Keratinocyte (primary cell): ENCODE measurements around the gene TXNRD1.
"Not testable (repeated sequence)": the region's sequence is repeated elsewhere in the genome, so short reads cannot be mapped to it uniquely, and the experiment has no call there.

ENCODE experiments used
- CTCF ChIP-seq, 3 experiments: IDR thresholded peaks in 1 of 3; conservative IDR thresholded peaks in 1 of 3; optimal IDR thresholded peaks in 1 of 3; 2 replicates in 2 of 3; 3 replicates in 1 of 3; pipeline versions ENCODE3 to v1.5.1; 2011; ENCODE audit warnings: low read length in 3 of 3, mild to moderate bottlenecking in 3 of 3, moderate library complexity in 2 of 3, control low read depth in 1 of 3, inconsistent platforms in 1 of 3; ENCODE audit not compliant: insufficient read depth in 2 of 3; ENCODE audit errors: extremely low read depth in 1 of 3
- EZH2 ChIP-seq: IDR thresholded peaks from one replicate; pipeline ENCODE4 v1.6.1; 2012; ENCODE audit warnings: inconsistent platforms, mild to moderate bottlenecking, low read length, moderate library complexity

GRCh38 chr12:104265436-104265835 lies 49.9 kb downstream of the TXNRD1 start:
- not testable (repeated sequence) for TF ChIP-seq CTCF (optimal IDR thresholded peaks at IDR 0.05 in 1 of 3, IDR thresholded peaks at IDR 0.05 in 1 of 3, conservative IDR thresholded peaks at IDR 0.05 in 1 of 3; ENCODE audit: extremely low read depth in 1 of 3, insufficient read depth in 2 of 3, low read length in 3 of 3); EZH2
